Caco-2 (cell line): Measurements from ENCODE around the gene ANO1. TPM values are rescaled to one million over a fixed set of nuclear protein-coding genes. Genes with fewer than 3 reads are reported as not detected.

Experiments used
- BruUV-seq: library from RNA; stranded (reverse); fragments of 400-500 nt; replicated peaks from 2 replicates; lab custom pipeline; 2021; lab: Mats Ljungman, UMichigan
- CTCF ChIA-PET: fragments of 300-600 bp; sonication (Branson Sonifier 250); formaldehyde crosslinking; loops from one replicate; lab custom pipeline; 2022; ENCODE audit warnings: antibody characterized with exemption; lab: Charles Lee
- POLR2A ChIA-PET: fragments of 300-600 bp; sonication (Branson Sonifier 250); formaldehyde crosslinking; loops from one replicate; lab custom pipeline; 2022; ENCODE audit warnings: antibody characterized with exemption; lab: Charles Lee
- DNase-seq, 2 experiments: peaks; one replicate each; pipeline versions ENCODE4 v3.0.0 to v3.0.0-alpha.2; 2020 to 2022
- H3K27me3 ChIP-seq: replicated peaks from 2 replicates; pipeline ENCODE4 v1.6.0; 2011; ENCODE audit warnings: low read length; ENCODE audit not compliant: control insufficient read depth, insufficient read depth
- H3K36me3 ChIP-seq: 2 replicates; pipeline ENCODE4 v1.5.1; 2011; ENCODE audit warnings: low read length; ENCODE audit not compliant: control insufficient read depth, insufficient read depth
- H3K4me1 ChIP-seq: fragments of 250-450 bp; sonication (Bioruptor Pico); 2 replicates; pipeline ENCODE4 v1.5.1; 2020; ENCODE audit warnings: mild to moderate bottlenecking
- H3K4me3 ChIP-seq: 2 replicates; pipeline ENCODE4 v1.5.1; 2011; ENCODE audit warnings: low read depth, mild to moderate bottlenecking, control low read depth, low read length
- H3K9me3 ChIP-seq: fragments of 250-450 bp; sonication (Bioruptor Pico); 2 replicates; pipeline ENCODE4 v1.5.1; 2020; ENCODE audit warnings: mild to moderate bottlenecking, moderate library complexity
- H3K27ac Mint-ChIP-seq: one replicate; pipeline ENCODE4 v1.8.0; 2022; ENCODE audit warnings: mixed read lengths; ENCODE audit not compliant: unreplicated experiment
- H3K27me3 Mint-ChIP-seq: one replicate; pipeline ENCODE4 v1.8.0; 2022; ENCODE audit warnings: mixed read lengths; ENCODE audit not compliant: insufficient read depth, unreplicated experiment
- H3K36me3 Mint-ChIP-seq: one replicate; pipeline ENCODE4 v1.8.0; 2022; ENCODE audit warnings: mild to moderate bottlenecking, mixed read lengths; ENCODE audit not compliant: insufficient read depth, unreplicated experiment
- H3K4me1 Mint-ChIP-seq: one replicate; pipeline ENCODE4 v1.8.0; 2022; ENCODE audit warnings: low read depth, mixed read lengths; ENCODE audit not compliant: unreplicated experiment
- H3K4me3 Mint-ChIP-seq: one replicate; pipeline ENCODE4 v1.8.0; 2022; ENCODE audit warnings: mild to moderate bottlenecking, moderate library complexity, mixed read lengths; ENCODE audit not compliant: unreplicated experiment
- H3K9me3 Mint-ChIP-seq: one replicate; pipeline ENCODE4 v1.8.0; 2022; ENCODE audit warnings: mixed read lengths; ENCODE audit not compliant: unreplicated experiment
- intact Hi-C: fragments of 100-400 bp; cut with micrococcal nuclease; formaldehyde crosslinking; loops from one replicate; pipeline ENCODE4 v1.10.0; 2022; ENCODE audit not compliant: unreplicated experiment
- total RNA-seq: library from RNA; stranded (reverse); gene quantifications from 2 replicates; pipeline ENCODE4 v1.2.3, GENCODE V29; 2022
- TF ChIP-seq, protein P1 (sequence below), 2 experiments: fragments of 200-600 bp in 1 of 2; IDR thresholded peaks; 1 replicate in 1 of 2; 2 replicates in 1 of 2; pipeline versions ENCODE4 v1.5.1 to v1.8.0; 2011 to 2022; ENCODE audit warnings: antibody characterized with exemption in 1 of 2, control low read depth in 1 of 2, inconsistent platforms in 1 of 2, low read depth in 1 of 2, low read length in 1 of 2, mild to moderate bottlenecking in 1 of 2, moderate library complexity in 1 of 2; ENCODE audit not compliant: insufficient read depth in 1 of 2, severe bottlenecking in 1 of 2, unreplicated experiment in 1 of 2

Gene ANO1
- total RNA-seq, 1 experiment from 2014 or later, result 8.4 TPM

GRCh38 chr11:70073871-70074371 lies 4.2 kb upstream of the ANO1 start:
- H3K27me3 ChIP-seq, result peaks cover 2% of the 10 kb centered on the region; the same call in 1 of the 2 replicates
- peaks cover 2% of the 10 kb centered on the region for H3K27me3 Mint-ChIP-seq
- H3K9me3 ChIP-seq, result no peaks in the 10 kb centered on the region
- no peak overlapping the region for H3K4me3 ChIP-seq
- CTCF ChIA-PET, result interaction anchor here (0.6 kb wide), 1 partner anchor 234 kb away, joined by 6 read pairs; no protein-coding TSS in a partner anchor
- TF ChIP-seq, protein P1, sequence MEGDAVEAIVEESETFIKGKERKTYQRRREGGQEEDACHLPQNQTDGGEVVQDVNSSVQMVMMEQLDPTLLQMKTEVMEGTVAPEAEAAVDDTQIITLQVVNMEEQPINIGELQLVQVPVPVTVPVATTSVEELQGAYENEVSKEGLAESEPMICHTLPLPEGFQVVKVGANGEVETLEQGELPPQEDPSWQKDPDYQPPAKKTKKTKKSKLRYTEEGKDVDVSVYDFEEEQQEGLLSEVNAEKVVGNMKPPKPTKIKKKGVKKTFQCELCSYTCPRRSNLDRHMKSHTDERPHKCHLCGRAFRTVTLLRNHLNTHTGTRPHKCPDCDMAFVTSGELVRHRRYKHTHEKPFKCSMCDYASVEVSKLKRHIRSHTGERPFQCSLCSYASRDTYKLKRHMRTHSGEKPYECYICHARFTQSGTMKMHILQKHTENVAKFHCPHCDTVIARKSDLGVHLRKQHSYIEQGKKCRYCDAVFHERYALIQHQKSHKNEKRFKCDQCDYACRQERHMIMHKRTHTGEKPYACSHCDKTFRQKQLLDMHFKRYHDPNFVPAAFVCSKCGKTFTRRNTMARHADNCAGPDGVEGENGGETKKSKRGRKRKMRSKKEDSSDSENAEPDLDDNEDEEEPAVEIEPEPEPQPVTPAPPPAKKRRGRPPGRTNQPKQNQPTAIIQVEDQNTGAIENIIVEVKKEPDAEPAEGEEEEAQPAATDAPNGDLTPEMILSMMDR (IDR thresholded peaks at IDR 0.05; ENCODE audit: insufficient read depth in 1 of 2, low read depth in 1 of 2, low read length in 1 of 2, severe bottlenecking in 1 of 2, unreplicated experiment in 1 of 2), result no peak
- no peaks in the 10 kb centered on the region for H3K36me3 ChIP-seq
- DNase-seq, result peak in 1 of 2 experiments; percentile 27
- H3K27ac Mint-ChIP-seq, result no peak overlapping the region
- BruUV-seq, result no TSS peak
- intact Hi-C loops, result no loop called here
- peaks cover 14% of the 10 kb centered on the region for H3K4me1 ChIP-seq
- peaks cover 8% of the 10 kb centered on the region for H3K4me1 Mint-ChIP-seq
- no peak overlapping the region for H3K4me3 Mint-ChIP-seq
- H3K36me3 Mint-ChIP-seq, result no peaks in the 10 kb centered on the region
- no peaks in the 10 kb centered on the region for H3K9me3 Mint-ChIP-seq
- POLR2A ChIA-PET, result no interaction called here

DNA sequence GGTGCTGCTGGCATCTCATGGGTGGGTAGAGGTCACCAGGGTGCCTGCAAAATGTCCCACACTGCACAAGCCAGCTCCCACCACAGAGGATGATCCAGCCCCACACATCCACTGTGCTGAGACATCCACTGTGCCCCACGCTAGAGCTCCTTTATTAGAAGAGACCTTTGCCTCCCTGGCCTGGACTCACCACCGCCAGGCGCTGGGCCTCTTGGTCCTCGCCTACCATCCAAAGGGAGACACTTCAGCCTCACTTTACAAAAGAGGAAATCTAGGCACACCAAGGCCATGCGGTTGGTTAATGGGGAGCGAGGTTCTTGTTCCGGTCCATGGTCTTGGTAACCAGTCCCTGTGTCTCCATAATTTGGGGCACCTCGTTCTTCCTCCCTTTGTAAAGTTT lies 3.4 kb upstream of the ANO1 start:
- no TSS peak for BruUV-seq
- peaks cover 3% of the 10 kb centered on the region; the same call in 1 of the 2 replicates for H3K27me3 ChIP-seq
- ChIA-PET POLR2A (no interaction called here), CTCF (interaction anchor here (0.6 kb wide), 1 partner anchor 157 kb away, joined by 4 read pairs; no protein-coding TSS in a partner anchor)
- H3K9me3 ChIP-seq, result no peaks in the 10 kb centered on the region
- peak in 1 of 2 experiments; percentile 19 for DNase-seq
- intact Hi-C loops, result no loop called here
- Mint-ChIP-seq H3K27ac (no peak overlapping the region), H3K9me3 (no peaks in the 10 kb centered on the region), H3K36me3 (no peaks in the 10 kb centered on the region), H3K4me3 (no peak overlapping the region), H3K27me3 (peaks cover 5% of the 10 kb centered on the region), H3K4me1 (no peaks in the 10 kb centered on the region)
- TF ChIP-seq, protein P1 (IDR thresholded peaks at IDR 0.05; ENCODE audit: insufficient read depth in 1 of 2, low read depth in 1 of 2, low read length in 1 of 2, severe bottlenecking in 1 of 2, unreplicated experiment in 1 of 2), result no peak
- 0 out of 2 replicates have a peak, but pooled peaks cover 6% of the 10 kb centered on the region for H3K4me1 ChIP-seq
- H3K36me3 ChIP-seq, result no peaks in the 10 kb centered on the region
- H3K4me3 ChIP-seq, result no peak overlapping the region

DNA sequence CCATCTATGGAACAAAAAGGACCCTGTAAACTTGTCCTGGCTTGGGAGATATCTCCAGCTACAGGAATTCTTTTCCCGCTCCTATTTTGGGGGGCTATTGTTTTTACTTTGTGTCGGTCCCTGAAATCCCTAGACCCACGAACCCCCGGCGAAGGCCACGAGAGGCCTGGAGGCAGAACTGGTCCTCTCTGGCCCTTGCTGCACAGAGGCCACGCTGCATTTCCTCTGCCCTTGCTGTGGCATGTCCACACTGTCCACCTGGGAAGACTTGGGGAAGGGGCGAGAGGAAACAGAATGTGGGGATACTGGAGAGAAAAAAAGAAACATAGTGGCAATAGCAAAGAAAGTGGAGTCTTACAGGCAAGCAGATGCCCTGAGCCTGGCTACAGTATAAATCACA lies 2.3 kb upstream of the ANO1 start:
- H3K4me1 ChIP-seq, result peaks cover 10% of the 10 kb centered on the region; the same call in 1 of the 2 replicates
- H3K36me3 ChIP-seq, result no peaks in the 10 kb centered on the region
- H3K9me3 ChIP-seq, result no peaks in the 10 kb centered on the region
- no peaks in the 10 kb centered on the region for H3K9me3 Mint-ChIP-seq
- no peak overlapping the region for H3K4me3 ChIP-seq
- intact Hi-C loops, result no loop called here
- CTCF ChIA-PET, result no interaction called here
- no peak overlapping the region for H3K27ac Mint-ChIP-seq
- no peaks in the 10 kb centered on the region for H3K36me3 Mint-ChIP-seq
- H3K4me3 Mint-ChIP-seq, result no peak overlapping the region
- no TSS peak for BruUV-seq
- TF ChIP-seq, protein P1 (IDR thresholded peaks at IDR 0.05; ENCODE audit: insufficient read depth in 1 of 2, low read depth in 1 of 2, low read length in 1 of 2, severe bottlenecking in 1 of 2, unreplicated experiment in 1 of 2), result no peak
- peaks cover 6% of the 10 kb centered on the region for H3K27me3 Mint-ChIP-seq
- POLR2A ChIA-PET, result no interaction called here
- no peaks in the 10 kb centered on the region for H3K4me1 Mint-ChIP-seq
- peak in 1 of 2 experiments; percentile 28 for DNase-seq
- peaks cover 3% of the 10 kb centered on the region; the same call in 1 of the 2 replicates for H3K27me3 ChIP-seq
